HL-60/S4 treated with phorbol 12-myristate 13-acetate at 8.2 ng/mL for 4 days and 3 days (cell line): ENCODE data around the gene SLC12A8.

Experiments
- in situ Hi-C: fragments of 300-500 bp; cut with MboI; formaldehyde crosslinking; loops from 2 replicates; pipeline ENCODE4 v1.15.0; 2022; ENCODE audit warnings: low sequenced_read_pairs

SLC12A8 gene

DNA sequence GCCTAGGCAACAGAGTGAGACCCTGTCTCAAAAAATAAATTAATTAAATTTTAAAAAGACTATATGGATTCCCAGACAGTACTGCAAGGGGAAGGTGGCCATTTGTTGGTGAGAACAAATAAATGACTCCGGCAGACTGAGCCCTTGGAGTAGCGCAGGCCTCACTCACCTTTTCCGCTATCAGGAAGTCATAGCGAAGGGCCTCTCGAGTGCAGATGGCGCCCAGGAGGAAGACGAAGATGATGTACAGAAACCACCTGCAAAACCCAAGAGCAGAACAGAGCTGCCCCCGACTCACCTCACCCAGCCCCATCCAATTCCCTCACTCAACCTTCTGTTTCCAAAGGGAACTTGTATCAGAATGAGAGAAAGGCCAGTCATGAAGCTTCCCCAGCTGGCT lies 93.9 kb downstream of the SLC12A8 start:
- in situ Hi-C loops: no loop called here

GRCh38 chr3:125117631-125118191 lies 94.8 kb downstream of the SLC12A8 start:
- in situ Hi-C loops: no loop called here

- in situ Hi-C loops: no loop called here
Measured at GRCh38 chr3:125116311-125117080, 96.1 kb downstream of the SLC12A8 start.

- in situ Hi-C loops: no loop called here
Measured at GRCh38 chr3:125115640-125116039, 96.9 kb downstream of the SLC12A8 start.

GRCh38 chr3:125112981-125113380 lies 99.6 kb downstream of the SLC12A8 start:
- in situ Hi-C loops: no loop called here

GRCh38 chr3:125110876-125111480 lies 101.6 kb downstream of the SLC12A8 start:
- in situ Hi-C loops: no loop called here

- in situ Hi-C loops: no loop called here
Measured at GRCh38 chr3:125110016-125110875, 102.3 kb downstream of the SLC12A8 start.

GRCh38 chr3:125109536-125109925 lies 103.0 kb downstream of the SLC12A8 start:
- in situ Hi-C loops: no loop called here

DNA sequence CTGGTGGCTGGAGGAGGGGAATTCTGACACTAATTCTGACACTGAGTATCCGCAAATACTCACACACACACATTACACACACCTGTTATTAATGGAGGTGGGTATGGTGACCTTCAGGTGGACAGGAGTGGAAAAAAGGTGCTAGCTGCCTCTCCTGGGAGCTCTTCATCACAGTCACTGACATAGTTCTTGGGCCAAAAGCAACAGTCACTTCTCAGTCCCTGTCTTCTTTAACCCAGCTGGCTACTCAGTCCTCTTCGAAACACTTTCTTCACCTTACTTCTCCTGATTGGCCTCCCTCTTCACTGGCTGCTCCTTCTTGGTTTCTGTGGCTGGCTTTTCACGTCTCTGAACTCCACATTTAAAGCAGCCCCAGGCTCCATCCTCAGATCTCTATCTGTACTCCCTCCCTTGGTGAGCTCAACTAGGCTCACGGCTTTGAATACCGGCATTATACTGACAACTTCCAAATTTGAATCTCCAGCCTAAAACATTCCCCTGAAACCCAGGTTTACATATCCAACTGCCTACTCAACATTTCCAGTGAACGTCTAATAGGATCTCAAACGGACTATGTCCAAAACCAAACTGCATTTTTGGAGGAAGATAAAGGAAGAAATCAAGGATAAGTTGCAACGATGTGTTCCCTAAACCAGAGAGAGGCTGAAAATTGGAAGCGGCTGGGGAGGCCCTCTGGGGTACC lies 103.6 kb downstream of the SLC12A8 start:
- in situ Hi-C loops: no loop called here

DNA sequence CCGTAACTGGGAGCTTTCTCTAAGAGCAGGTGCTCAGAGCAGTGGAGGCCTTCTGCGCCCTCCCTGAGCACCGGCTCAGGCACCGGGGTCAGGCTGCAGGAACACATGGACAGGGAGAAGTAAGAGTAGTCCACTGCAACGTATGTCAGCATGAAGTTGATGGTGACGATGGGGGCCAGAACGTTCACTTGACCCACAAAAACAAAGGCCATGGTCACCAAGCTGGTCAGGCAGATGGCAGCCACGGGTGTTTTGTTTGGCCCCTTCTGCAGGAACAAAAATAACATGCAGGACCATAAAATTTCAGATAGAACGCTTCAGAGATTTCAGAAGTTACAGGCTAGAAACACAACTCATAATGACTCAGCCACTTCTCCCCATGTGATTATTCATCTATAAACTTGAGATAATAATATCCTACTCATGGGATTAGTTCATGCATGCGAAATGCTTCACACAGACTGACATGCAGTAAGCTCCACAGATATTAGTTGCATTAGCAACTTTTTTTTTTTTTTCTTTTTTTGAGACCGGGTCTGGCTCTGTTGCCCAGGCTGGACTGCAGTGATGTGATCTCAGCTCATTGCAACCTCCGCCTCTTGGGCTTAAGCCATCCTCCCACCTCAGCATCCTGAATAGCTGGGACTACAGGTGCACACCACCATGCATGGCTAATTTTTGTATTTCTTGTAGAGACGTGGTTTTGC lies 104.5 kb downstream of the SLC12A8 start:
- in situ Hi-C loops: no loop called here

GRCh38 chr3:125107363-125107762 lies 105.2 kb downstream of the SLC12A8 start:
- in situ Hi-C loops: no loop called here

DNA sequence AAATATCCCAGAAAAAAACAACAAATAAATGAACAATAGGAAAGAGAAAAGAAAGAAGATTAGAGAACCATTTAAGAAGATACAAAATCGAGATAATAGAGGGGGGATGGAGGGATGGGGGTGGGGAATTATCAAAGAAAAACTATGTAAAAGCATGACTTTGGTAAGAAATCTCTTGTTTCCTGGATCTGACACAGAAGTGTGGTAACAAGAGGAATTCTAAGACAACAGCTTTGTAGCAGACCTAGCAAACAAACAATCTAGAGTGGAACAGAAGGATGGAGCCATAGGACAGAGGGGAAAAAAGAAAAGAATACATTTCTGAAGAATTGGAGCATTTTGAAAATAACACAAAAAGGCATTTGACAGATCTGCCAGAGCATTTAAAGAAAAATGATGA lies 107.4 kb downstream of the SLC12A8 start:
- in situ Hi-C loops: no loop called here

GRCh38 chr3:125104639-125105038 lies 107.9 kb downstream of the SLC12A8 start:
- in situ Hi-C loops: no loop called here

DNA sequence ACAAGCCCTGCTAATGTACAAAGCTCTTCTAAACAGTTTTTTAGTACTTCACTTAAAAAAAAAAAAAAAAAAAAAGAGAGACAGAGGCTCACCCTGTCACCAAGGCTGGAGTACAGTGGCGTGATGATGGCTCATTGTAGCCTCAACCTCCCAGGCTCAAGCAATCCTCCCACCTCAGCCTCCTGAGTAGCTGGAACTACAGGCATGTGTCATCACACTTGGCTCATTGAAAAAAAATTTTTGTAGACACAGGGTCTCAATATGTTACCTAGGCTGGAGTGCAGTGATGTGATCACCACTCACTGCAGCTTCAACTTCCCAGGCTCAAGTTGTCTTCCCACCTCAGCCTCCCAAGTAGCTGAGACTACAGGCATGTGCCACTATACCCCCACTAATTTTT lies 109.1 kb downstream of the SLC12A8 start:
- in situ Hi-C loops: no loop called here

- in situ Hi-C loops: no loop called here
Measured at GRCh38 chr3:125102470-125102869, 110.1 kb downstream of the SLC12A8 start.

- in situ Hi-C loops: no loop called here
Measured at GRCh38 chr3:125098611-125099291, 113.8 kb downstream of the SLC12A8 start.

- in situ Hi-C loops: no loop called here
Measured at GRCh38 chr3:125090649-125091048, 121.9 kb downstream of the SLC12A8 start.

GRCh38 chr3:125087768-125088391 lies 124.7 kb downstream of the SLC12A8 start:
- in situ Hi-C loops: no loop called here

DNA sequence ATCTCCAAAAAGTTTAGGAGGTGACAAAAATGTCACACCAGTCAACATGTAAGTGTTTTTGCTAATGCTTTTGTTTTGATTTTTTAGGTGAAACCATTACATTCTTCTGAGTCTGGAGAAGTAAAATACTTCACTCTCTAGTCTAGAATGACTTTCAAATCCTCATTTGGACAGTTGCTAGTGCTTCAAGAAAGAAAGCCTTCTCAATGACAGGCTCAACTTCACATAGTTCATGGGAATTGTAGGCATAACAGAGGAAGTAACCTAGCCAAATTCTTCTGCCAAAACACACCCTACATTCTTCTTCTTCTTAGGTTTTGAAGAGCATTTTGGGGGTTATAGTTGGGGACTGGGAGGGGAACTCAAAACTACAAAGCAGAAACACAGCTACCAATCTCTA lies 127.4 kb downstream of the SLC12A8 start:
- in situ Hi-C loops: no loop called here
